GM21723 (cell line): ENCODE results near the gene CFAP97.
"Not testable (repeated sequence)": the region's sequence is repeated elsewhere in the genome, so short reads cannot be mapped to it uniquely, and the experiment has no call there.

Experiments used
- ATAC-seq: cut with Tn5 transposase; IDR thresholded peaks from one replicate; pipeline ENCODE4 v1.9.1; 2021; ENCODE audit warnings: mild to moderate bottlenecking, moderate library complexity; ENCODE audit not compliant: unreplicated experiment

Gene CFAP97

DNA sequence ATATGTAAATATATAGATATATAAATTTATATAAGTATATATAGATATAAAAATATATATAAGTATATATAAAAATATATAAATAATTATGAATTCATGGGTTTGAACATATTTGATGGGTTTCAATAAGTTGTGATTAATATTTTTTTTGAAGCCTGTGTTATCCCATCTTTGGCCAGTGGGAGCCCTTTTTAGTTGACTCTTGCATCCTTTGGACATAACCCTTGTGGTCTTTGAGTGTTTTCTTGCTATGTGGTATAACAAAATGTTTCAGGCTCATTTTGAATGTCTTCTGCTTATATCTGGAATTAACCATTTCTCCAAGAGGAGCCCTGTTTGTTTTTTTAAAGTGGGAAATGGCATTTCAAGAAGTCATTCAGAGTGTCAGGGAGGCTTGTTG, 20.8 kb upstream of the CFAP97 start:
- no peak for ATAC-seq

DNA sequence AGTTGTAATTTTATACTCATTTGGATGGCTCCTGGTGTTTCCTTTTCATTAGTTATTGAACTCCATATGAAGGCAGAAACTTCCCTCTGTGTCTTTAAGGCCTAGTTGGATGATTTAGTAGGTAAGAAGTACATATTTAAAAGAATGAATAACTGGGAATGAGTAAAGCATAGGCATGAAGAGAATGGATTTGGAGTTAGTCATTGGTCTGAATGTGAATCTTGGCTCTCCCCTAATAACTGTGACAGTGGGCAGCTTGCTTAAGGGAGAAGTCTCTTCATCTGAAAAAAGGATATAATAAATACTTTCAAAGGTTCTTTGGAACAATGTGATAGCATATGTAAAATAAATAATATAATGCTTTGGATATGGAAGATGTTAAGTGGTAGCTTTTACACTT, 18.8 kb upstream of the CFAP97 start:
- ATAC-seq, result no peak

DNA sequence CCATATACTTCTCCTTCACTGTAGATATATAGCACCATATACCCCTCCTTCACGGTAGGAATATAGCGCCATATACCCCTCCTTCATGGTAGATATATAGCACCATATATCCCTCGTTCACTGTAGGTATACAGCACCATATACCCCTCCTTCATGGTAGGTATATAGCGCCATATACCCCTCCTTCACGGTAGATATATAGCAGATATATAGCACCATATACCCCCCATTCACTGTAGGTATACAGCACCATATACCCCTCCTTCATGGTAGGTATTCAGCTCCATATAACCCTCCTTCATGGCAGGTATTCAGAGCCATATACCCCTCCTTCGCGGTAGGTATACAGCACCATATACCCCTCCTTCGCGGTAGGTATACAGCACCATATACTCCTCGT, 18.1 kb upstream of the CFAP97 start:
- no peak for ATAC-seq

DNA sequence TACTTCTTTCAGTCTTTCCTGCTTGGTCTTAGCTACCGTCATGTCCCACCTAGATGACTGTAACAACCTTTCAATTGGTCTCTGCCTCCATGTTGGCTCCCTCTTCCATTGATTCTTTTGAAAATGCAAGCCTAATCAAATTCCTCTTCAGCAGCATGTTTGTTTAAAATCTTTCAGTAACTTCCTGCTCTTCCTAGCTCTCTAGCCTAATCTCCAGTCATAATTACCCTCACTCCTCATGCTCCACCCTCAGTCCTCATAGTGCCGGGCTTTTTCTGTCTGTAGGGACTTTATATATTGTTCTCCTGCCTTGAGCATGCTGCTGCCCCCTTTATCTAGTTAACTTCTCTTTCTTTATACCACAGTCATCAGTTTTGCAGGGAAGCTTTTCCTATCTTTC, 17.7 kb upstream of the CFAP97 start:
- no peak for ATAC-seq

DNA sequence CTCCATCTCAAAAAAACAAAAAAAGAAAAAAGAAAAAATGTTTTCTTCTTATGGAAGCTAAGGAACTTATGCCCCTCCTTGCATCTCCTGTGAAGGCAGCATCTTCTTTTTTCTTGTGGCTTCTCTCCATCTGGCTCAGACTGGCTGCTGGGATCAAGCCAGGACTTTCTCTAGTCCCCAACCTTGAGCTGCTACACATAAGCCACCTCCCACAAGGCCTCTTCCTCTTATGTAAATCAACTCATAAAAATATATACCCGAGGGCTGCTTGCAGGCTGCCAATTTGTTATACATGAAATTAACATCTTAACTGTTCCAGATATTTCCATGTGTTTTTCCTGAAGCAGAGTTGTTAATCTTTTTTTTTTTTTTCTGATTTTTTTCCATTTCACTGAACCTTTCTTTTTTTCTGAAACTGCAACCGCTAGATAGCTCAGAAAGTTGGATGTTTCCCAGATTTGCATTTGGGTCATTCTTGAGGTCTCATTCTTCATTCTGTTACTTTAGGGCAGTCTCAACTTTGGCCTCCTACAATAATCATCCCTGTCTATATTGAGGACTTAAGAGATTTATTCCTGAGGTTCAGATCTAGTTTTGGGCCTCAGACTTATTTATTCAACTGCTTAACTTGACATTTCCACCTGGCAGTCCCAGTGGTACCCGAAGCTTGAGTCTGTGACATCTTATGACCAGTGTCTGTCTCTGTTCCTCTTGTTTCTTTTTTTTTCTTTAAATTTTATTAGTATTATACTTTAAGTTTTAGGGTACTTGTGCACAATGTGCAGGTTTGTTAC, 15.9 kb upstream of the CFAP97 start:
- ATAC-seq, result peak; percentile 83

DNA sequence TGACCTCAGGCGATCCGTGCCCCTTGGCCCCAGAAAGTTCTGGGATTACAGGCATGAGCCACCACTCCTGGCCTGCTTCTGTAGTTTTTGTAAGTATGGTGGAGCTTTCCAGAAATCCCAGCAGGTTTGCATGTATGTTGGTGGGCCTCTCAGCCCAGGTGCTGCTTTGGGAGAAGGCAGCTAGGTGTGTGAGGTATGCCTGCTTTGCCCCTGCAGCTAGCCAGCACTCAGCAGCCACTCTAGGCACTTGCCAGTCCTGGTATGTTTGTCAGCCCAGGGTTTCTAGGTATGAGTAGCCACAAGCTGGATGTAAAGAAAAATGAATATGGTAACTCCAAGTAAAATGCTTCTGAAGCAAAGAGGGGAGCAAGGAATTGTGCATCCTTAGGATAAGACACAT, 14.5 kb upstream of the CFAP97 start:
- ATAC-seq, result no peak

DNA sequence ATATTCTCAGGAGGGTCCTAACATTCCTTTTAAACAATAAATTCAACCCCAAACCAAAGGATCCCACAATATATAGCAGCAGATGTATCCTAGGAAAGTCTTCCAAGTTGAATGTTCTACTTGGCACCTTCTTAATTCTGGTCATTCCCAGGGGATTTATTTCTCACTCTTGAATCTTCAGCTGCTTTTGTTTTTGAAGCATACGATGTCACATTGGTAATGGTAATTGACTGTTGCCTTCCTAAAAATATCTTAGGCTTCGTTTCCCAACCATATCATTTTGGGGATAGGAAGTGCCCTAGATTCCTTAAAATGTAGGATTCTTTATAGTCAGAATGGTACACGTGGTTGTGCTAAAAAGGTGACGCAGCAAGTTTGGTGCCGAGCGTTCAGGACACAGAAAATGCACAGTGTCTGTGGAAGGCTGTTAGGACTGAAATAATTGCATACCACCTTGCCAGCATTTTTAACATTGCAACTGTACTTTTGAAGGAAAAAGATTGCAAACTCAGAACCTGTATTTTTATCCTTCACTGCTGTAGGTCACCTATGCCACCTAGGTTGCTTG, 13.7 kb upstream of the CFAP97 start:
- ATAC-seq, result no peak

DNA sequence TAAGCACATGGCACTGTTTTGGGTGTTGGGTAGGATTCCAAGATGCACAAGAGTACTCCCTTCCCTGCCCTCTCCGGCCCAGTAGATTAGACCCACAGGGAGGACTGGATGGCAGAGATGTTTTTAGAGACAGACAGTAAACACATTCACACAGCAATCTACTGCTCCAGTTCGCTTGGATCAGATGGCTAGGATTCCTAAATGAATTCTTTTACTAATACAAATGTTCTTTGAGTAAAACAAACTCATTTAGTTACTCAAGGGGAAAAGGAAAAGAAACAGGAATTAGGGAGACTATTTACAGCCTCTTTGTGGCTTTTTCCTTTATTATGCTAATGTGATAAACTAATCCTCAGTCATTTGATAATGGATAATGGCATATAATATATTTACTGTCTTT, 11.5 kb upstream of the CFAP97 start:
- ATAC-seq, result no peak

DNA sequence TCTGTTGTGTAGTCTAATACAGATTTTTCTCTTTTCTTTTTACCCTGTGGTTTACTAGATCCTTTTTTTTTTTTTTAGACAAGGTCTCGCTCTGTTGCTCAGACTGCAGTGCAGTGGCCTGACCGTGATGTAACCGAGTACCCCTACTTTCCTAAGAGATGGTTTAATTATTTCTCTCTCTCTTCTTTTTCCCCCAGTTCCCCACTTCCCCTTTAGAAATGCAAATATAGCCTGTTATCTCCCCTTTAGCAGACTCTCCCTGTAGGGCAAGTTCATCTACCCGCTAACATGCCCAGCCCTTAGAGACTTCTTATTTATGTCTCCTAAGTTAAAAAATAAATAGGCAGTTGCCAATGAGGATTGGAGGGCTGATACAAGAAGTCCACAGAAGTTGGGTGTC, 10.1 kb upstream of the CFAP97 start:
- ATAC-seq, result peak; percentile 50

DNA sequence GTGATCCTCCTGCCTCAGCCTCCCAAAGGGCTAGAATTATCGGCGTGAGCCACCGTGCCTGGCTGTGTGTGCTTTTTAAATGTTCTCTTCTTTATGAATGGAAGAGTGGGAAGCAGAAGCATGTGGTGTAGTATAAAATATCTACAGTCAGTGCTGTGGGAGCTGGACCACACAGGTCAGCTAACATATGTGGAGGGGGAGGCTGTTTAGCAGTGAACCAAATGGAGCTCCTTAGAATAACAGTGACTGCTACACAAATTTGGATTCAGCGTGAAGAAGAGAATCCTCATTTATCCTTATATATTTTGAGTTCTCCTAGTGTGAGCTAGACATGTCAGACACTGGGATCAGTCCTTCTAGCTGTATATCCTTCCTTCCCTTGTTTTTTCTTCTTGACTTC, 8.8 kb upstream of the CFAP97 start:
- ATAC-seq, result no peak

DNA sequence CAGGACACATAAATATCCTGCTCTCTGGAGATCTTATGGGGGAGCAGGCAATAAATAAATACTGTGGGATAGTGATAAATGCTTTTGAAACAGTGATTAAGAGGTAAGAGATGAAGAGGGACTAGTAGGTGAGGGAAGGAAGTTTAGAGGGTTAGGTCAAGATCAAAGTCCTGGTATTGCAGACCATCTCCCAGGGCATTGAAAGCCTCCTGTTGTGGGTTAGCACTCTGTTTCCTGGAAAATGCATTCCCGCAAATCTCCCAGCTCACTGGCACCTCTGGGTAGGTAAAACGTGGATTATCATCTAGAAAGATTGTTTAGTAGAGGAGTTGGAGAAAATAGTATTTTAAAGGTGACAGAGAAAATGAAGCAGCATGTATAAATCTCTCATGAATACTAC, 7.8 kb upstream of the CFAP97 start:
- no peak for ATAC-seq

DNA sequence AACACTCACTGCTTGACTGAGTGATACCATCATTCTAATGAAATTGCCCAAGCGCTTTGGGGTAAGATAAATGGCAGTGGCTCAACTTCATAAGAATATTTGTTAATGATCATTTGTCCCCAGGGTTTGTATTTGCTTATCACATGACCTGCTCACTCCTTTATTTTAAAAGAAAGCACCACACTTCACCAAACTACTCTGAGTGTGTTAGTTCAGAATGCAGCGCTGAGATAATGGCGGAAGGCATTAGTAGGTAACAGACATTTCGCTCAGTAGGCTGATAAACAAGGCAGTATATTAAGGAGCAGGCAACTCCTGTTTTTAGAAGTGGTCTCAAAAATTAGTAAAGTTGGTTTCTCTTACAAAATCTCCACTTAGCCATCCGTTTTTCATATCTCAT, 7.2 kb upstream of the CFAP97 start:
- no peak for ATAC-seq

DNA sequence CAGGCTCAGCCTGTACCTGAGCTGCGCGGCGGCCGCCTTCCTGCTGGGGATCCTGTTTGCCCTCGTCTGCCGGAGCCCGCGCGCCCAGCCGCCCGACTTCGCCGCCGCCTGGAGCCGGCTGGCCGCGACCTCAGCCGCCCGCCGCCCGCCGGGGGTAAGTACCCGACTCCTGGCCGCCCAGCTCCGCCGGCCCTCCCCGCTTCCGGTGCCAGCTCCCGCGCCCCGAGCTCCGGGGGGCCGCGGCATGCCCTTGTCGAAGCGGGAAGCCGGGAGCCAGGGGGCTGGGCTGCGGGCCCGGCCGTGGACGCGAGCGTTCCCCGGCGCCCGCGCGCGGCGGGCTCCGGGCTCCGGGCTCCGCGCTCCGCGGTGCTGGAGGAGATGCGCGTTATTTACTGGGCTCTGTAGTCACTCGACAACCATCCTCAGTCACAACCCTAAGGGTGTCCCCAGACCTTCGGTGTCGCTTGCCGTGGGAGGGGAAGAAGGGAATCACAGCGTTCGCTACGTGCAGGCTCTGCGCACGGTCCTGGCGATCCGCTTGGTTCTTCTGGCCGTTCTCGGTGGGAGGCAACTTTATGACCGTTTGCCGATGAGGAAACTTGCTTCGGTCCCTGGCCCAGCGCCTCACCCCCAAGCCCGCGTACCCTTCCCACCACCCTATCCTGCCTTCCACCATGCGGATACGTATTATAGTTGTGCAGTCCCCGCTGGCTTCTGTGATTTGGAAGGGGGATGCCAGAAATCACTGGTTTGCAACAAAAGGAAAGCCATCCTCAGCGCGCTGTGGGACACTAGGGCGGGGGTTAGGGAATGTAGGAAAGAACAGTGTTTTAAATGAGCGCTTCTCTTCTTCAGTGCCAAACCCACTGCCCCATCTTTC, 6.5 kb upstream of the CFAP97 start:
- ATAC-seq, result peak; percentile 11

DNA sequence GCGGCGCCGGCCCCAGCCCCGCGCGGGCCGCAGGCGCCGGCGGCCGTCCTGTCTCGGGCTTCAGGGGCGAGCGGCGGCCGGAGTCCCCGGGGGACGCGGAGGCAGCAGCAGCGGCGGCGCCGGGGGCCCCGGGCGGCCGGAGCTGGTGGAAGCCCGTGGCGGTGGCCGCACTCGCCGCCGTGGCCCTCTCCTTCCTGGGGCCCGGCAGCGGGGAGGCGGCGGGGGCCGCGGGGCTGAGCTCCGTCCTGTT, 6.0 kb upstream of the CFAP97 start:
- peak; percentile 15 for ATAC-seq

DNA sequence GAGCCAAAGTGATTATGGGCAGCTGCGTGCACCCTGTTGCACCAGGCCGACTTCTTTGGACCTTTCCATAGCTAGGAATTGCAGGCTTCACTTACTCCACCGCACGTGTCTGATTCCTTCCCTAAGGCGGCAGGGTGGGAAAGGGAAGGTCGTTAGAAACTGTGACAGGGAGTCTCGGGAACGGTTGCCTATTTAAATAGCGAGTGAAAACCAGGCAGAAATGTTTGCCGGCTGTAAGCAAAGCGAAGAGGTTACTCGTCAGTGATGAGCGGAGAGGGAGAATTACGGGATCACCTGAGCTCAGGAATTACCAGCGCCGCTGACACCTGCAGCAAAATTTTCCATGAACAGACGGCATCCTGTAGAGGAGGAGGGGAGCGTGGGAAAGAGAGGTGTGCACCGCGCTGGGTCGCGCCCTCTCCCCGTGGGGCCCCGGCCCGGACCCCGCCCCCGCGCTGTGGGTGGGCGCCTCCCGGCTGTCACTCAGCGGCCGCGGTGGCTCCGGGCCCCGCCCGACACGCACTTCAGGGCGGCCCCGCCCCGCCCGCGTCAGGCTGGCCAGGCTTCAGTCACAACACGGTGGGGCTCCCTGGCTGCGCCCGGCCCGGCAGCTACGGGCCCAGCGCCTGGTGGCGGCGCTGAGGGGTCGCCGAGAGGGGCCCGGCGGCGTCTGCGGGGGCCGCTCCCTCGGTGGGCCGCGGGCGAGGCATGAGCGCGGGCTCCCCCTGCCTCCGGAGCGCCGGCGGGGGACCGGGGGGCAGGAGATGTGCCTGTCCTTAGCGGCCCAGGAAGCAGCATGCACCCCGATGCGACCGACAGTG, 5.4 kb upstream of the CFAP97 start, which contains the start of gene SNX25:
Gene SNX25 (plus strand): TSS at position 568 of the 821 bp plus-strand sequence. CDS start 229 bp downstream, at position 797.
- peak; percentile 73 for ATAC-seq

DNA sequence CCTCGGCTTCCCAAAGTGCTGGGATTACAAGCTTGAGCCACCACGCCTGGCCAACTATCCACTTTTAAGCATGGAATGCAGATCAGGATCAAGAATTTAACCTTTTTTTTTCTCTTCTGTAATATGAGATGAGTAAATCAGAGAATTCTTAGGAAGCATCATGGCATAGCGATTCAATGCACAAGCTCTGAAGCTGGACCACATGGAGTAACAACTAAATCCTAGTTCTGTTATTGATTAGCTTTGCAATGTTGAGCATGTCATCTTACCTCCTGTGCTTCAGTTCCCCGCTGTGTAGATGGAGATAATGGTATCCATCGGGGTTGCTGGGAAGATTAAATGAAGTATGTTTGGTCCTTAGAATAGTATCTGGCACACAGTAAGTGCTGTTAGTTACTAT, 3.7 kb upstream of the CFAP97 start:
- ATAC-seq, result no peak

DNA sequence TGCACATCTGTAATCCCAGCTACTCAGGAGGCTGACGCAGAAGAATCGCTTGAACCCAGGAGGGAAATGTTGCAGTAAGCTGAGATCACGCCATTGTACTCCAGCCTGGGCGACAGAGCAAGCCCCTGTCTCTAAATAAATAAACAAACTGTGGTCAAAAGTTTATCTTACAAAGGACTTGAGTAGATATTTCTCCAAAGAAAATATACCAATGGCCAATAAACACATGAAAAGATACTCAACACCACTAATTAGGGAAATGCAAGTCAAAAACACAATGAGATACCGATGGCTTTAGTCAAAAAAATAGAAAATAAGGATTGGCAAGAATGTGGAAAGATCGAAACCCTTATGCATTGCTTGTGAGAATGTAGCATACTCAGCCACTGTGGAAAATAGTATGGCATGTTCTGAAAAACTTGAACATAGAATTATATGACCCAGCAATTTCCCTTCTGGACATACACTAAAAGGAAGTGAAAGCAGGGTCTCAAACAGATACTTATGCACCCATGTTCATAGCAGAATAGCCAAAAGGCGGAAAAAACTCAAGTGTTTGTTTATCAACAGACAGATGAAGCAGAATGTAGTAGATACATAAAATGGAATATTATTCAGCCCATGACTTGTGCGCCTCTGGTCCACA, 2.0 kb upstream of the CFAP97 start:
- ATAC-seq, result no peak

DNA sequence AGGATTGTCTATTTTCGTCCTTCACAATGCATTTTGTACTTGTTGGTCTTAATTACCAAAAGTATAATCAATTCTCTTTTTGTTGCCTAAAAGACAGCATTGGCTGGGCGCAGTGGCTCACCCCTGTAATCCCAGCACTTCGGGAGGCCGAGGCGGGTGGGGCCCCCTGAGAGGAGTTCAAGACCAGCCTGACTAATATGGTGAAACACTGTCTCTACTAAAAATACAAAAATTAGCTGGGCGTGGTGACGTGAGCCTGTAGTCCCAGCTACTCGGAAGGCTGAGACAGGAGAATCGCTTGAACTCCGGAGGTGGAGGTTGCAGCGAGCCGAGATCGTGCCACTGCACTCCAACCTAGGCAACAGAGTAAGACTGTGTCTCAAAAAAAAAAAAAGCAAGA, 1.3 kb upstream of the CFAP97 start:
- not testable (repeated sequence) for ATAC-seq

DNA sequence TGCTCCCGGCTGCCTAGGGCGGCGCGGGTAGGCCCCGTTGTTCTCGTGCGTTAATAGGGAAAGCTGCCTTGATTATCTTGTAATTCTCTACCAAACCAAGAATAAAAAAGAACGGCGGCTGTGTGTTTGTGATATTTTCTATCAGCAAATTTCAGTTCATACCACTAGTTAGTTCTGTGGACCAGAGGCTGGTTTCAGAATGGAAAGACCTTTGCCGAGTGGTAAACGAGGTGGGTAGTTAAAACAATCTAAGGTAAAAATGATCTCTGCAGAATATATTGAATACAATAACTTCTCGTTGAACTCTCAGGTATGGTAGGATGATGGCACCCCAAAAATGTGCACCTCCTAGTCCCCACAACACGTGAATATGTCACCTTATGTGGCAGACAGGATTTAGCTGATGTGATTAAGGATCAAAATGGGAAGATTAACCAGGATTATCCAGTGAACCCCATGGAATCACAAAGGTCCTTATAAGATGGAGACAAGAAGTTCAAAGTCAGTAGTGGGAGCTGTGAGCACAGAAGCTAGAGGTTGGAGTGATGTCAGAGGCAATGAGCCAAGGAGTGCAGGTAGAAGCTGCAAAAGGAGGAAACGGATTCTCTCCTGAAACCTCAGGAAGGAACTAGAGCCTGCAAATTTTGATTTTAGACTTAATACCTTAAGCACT, 574 bp upstream of the CFAP97 start:
- ATAC-seq, result peak; percentile 1

DNA sequence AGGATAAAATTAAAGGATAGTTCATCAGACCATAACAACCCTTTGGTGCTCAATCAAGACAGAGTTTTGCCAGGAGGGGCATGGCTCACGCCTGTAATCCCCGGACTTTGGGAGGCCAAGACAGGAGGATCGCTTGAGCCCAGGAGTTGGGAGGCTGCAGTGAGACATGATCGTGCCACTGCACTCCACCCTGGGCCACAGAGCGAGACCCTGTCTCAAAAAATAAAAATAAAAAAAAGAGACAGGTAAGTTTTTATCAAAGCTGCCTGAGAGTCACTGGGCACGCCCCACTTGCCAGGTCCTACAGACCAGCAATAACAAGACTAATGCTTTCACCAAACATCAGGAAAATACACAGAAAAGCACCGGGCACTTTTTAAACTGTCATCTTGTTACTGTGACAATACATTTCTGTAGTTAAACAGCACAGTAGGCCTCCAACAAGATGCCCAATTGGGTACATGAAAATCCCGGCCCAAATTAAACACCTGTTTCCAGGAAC, 765 bp downstream of the CFAP97 start:
- ATAC-seq, result peak; percentile 9
